ENCODE data around the gene EDIL3.

Gene EDIL3

DNA sequence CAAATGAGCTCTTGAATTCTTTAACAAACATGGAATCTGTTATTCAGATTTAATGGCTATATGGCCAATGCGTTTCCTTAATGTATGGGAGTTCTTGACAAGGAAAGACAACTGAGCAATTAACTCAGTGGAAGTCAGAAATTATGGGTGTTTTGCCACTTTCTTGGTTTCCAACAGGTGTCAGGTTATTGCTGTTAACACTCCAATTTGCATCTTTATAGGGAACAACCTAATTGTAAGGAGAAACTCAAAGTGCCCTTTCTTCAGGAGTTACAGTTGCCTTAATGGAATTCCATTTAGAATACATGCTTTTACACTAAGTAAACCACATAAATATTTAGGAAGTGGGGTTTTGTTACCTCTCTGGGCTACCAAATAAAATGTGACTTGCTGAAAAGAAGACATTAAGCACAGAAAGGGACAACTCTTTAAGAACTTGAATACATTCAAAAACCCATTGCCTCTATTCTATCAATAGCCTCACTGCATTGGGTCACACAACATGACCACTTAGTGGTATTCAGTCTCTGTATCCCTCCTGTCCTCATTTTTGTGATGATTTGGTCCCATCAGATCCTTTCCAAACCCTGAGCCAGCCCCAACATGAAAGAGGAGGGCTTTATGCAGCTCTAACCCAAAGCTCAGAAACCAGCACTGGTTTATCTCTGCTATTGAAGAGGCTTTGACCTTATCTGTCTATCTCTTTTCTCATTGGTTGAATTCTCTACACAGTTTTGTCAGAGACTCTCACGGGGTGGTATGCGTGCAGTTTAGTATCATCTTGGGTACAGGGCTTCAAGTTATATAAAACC, 118.7 kb downstream of the EDIL3 start:
- FAIRE-seq = no peak
- no peak for DNase-seq (ENCODE audit: insufficient read length, low spot score)

DNA sequence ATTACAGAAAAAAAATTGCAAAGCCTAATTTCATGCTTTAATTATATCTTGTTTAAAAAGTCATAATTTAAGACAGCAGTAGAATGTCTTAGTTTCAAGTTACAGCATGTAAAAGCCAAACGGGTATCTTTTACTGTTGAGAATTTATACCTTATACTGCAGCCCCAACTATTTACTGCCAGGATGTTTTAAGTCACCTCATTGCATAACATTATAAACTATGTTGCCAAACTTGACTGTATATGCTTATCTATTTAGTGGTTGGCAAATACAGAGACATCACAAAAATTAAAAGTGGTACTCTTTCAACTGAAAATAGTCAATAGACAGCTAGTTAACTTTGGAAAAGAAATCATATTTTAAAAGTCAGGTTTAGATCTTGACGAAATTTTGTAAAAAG, 119.5 kb downstream of the EDIL3 start:
- FAIRE-seq = no peak
- no peak for DNase-seq (ENCODE audit: insufficient read length, low spot score)

DNA sequence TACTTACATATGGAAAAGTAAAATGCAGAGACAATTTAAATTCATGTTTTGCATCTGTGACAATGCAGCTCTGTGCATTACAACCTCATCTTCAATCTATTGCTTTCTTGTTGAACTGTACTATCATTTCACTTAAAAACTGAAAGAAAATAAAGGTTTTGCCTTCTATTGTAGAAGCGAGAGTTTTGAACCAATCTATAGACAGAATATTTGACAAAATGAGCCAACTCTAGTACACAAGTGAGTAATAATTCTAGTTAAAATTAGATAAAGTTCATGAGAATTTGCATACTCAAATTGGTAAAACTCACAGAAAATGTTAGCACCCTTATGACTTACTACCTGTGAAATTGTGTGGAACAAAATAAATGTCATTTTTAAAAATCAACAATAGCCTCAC, 123.7 kb downstream of the EDIL3 start:
- FAIRE-seq (no peak), DNase-seq (ENCODE audit: insufficient read length, low spot score) (no peak)

DNA sequence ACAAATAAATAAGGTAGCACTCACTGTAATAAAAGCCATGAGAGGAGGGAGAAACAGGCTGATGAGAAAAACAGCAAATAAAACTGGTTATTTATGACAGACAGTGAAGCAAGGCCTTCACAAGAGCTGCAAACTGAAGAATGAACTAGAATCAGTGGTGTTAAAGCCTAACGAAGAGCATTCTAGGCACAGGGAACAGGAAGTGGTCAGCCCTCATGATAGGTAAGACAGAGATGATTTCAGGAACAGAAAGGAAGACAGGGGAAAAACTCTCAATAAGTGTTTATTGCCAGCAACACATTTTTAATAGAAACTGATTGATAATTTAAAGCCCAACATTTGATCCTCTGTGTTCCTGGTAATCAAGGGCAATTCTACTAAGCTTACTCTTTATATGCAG, 124.5 kb downstream of the EDIL3 start:
- FAIRE-seq (no peak), DNase-seq (ENCODE audit: insufficient read length, low spot score) (no peak)

DNA sequence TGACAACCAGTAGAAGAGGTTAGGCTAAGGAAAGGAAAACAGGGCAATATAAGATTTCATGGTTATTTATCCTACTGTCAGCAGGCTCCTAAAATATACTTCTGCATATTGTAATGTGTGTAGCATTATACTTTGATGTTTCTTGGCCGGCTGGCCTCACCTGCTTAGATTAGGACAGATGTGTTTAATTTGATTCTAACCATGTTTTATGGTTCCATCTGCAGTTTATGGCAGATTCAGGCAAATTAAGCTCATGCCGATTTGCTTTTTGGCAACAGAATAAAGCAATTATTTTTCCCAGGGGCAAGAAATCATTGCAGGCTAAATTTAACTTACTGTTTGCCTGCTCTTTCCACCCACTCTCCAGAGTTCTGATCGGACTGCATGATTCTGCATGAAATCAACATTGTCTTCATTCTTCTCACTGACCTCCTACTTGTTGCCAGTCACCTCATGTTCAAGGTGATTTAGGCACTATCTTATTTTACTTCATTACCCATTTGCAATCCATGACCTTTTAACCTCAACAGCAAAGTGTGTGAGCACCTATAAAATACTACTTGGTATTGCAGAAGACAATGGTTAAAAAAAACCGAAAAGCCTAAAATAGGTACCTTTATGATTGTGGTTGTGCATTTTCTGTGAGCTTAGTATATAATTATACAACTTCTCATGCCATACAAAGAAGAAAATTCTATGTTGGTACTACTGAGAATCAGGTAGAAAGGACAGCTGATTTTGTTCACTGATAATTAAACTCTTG, 125.2 kb downstream of the EDIL3 start:
- DNase-seq (ENCODE audit: insufficient read length, low spot score) = no peak
- no peak for FAIRE-seq

DNA sequence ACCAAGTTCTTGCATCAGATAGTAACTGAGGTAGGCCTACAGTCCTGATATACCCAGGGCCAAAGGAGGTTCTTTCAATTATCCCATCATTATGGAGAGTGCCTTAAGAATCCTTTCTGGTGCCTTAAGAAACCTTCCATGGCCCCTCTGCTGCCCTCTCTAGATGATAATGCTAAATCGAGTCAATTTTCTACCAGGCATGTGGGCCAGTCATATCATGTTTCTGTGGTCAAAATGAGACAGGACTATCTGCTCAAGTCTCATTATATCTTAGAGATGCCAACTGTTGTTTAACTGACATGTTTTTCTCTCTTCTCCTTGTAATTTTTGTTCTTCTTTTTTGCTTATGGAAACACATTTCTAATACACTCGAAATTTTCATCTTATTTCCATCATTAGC, 127.6 kb downstream of the EDIL3 start:
- no peak for FAIRE-seq
- DNase-seq (ENCODE audit: insufficient read length, low spot score) = no peak

DNA sequence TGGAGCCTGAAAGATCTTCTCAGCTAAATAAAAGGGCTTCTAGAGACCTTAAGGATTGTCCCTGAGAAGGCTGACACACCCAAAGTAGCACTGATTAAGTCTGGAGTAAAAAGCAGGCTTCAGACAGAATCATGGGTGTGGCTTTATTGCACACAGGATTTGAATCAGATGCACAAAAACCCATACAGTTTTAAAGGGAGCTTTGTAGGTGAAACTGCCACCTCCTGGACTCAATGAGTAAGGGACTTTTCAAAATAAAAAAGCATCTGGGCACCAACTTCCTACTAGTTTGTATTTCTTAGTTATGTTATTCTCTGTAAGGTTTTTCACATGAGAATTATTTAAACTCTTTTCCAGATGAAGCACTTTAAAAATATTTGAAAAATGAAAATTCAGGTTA, 129.4 kb downstream of the EDIL3 start:
- no peak for DNase-seq (ENCODE audit: insufficient read length, low spot score)
- no peak for FAIRE-seq

DNA sequence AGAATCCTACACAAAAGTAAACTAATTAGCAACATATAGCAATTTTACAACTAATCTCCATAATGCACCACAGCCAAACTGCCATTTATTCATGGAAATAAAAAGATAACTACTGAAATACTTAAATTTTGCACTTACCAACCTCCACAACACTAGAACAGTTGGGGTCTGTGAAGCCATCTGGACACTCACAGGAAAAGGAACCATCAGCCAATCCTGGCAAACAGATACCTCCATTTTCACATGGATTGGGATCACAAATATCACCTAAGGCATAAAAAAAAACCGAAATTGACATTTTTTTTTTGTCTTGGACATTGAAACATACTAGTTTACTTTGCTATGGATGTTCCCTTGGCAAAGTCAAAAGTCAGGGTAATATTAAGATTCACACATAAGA, 130.7 kb downstream of the EDIL3 start:
- FAIRE-seq (no peak), DNase-seq (ENCODE audit: insufficient read length, low spot score) (no peak)

DNA sequence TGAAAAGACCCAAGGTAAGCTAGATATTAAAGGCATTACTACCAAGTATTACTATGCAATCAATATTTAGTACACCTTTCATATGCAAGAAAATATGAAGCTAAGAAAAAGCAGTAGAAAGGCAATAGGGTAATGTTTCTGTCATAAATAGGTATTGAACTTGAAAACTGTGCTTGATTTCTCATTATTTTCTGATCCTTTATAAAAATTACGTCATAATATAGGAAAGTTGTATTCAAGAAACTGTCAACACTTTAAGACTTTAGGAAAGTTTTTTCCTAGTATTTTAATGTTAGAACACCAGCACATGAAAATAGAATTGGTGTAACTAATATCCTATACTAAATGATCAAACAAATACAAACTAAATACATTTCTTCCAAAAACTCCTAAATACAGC, 133.2 kb downstream of the EDIL3 start:
- DNase-seq (ENCODE audit: insufficient read length, low spot score) (no peak), FAIRE-seq (no peak)

DNA sequence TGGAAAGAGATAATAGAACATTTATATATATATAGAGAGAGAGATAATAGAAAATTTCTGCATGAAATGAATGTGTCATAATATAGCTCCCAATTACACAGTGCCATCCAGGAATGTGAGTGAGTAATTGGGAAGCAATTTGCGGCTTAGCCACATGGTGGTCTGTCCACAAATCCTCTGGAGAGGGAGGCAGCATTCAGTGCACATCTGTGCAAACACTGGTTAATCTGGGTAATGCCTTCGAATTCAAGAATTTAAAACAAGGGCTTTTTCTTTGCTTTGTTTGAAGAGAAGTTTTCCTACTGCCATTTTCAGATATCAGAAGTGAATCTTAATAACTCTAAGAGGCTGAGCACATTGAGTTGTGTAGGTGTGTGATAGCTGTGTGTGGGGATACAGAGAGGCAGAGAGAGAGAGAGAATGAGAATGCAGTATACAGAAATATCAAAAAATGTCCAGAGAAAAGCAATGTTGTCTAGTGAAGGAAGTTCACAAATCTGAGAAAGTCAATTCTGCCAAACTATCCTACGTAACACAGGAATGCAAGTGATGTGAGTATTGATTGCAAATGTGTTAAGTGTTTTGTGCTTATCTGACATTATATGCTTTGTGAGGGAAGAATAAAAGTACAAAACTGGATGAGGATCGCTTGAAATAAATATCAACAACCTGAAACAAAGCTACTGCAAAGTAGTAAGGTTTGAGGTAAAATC, 134.6 kb downstream of the EDIL3 start:
- DNase-seq (ENCODE audit: insufficient read length, low spot score) = peak; percentile 68
- FAIRE-seq = no peak

DNA sequence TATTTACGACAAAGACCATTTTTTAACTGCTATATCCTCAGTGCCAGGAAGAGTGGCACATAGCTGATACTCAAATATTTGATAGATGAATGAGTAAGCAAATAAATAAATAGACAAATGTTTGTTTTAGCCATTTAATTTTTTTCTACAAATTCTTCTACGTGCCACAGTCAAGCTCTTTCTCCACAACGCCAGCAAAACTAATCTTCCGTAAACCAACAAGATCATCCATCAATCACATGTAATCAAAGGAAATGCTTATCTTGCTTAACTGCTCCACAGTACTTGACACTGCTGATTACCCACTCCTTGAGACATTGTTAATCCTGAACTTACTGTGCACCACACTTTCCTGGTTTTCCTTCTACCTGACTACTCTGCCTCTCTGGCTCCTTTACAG, 136.7 kb downstream of the EDIL3 start:
- FAIRE-seq (no peak), DNase-seq (ENCODE audit: insufficient read length, low spot score) (no peak)

DNA sequence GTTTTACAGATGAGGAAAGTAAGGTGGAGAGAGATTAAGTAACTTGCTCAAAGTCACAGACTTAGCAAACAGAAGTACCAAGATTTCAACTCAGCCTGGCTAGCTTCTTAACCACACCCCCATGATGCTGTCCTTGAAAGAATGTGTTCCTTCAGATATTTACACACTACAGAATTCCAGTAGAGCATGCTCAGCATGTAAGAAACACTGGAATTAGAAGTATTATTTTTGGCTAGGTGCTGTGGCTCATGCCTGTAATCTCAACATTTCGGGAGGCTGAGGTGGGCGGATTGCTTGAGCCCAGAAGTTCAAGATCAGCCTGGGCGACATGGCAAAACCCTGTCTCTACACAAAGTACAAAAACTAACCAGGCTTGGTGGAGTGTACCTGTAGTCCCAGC, 142.4 kb downstream of the EDIL3 start:
- DNase-seq (ENCODE audit: insufficient read length, low spot score) = peak; percentile 21
- FAIRE-seq = no peak

DNA sequence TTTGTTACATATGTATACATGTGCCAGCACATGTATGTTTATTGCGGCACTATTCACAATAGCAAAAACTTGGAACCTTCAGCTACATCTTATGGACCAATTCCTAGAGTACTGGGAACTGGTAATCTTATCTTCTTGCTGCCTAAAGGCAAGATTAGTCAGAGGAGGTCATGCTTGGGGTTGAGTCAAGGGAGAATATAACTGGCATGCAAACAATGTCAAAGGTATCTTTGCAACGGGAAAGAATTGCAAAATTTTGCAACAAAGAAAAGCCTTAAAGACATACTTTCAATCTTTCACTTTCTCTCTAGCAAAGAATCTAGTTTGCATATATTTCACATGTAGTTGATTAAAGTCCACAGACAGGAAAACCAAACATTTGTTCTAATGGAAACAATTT, 145.2 kb downstream of the EDIL3 start:
- no peak for FAIRE-seq
- DNase-seq (ENCODE audit: insufficient read length, low spot score) = peak; percentile 40

DNA sequence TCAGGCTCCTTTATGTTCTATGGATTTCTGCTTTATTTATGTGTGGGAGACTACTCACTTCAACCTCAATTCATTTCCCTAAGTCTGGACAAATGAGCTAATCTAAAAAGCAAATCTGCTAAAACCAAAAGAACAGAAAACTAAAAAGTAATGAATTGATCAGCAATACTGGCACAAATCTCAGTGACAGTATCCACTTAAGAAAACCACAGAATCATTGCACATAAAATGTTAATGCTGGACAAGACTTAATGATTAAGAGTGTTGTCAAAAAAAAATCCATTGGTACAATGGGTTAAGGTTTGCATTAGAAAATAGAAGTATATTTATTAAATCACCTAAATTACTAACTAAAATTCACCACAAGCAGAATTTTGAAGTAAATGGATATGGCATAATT, 147.6 kb downstream of the EDIL3 start:
- DNase-seq (ENCODE audit: insufficient read length, low spot score) (no peak), FAIRE-seq (no peak)

DNA sequence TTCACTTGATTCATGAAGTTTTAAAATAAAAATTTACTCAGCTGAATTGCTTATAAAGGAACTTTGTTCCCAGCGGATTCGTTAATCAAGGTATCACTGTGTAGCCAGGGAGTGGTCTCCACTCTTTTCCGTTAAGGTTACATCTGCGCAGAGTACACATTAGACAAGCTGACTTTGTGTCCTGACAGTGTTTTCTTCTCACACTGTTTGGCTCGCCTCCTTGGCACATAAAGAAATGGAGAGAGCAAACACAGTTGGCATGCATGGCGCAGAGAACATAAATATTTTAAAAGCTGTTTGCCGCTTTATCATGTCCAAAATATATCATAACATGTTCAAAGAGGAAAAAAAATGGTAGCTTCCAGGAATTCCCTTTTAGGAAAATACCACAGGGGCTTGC, 153.2 kb downstream of the EDIL3 start:
- FAIRE-seq (no peak), DNase-seq (ENCODE audit: insufficient read length, low spot score) (no peak)

DNA sequence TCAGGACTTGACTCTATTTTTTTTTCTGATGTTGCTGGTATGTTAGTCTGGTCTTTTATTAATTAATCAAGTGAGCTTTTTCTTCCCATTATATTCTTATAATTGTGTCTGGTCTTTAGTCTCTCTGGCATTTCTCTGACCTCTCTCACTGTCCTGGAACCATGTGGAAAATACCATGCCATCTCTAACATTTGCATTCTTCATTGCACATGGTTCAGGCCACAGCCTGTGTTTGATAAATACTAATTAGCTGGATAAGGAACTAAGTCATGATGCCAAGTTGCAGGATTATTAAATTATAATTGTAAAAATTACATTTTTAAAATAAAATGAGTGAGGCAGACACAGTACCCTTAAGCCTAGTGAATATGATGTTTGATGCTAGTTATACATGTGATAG, 155.6 kb downstream of the EDIL3 start:
- FAIRE-seq (no peak), DNase-seq (ENCODE audit: insufficient read length, low spot score) (no peak)

DNA sequence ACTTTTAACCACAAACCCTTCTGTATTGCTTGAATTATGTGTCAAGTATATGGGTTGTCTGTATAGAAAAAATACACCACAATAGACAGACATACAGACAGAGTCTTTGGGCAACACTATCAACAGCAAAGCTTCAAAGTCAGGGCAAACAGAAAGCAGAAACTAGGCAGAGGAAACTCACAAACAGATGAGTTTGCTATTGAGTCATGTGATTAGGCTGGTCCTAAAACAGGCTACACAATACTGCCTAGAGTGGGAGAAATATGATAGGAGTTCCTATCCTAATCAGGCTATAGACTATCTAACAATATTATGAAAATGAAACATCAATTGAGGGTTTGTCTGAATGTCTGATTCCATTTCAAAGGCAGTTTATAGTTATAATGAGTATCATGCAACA, 156.4 kb downstream of the EDIL3 start:
- FAIRE-seq (no peak), DNase-seq (ENCODE audit: insufficient read length, low spot score) (no peak)

DNA sequence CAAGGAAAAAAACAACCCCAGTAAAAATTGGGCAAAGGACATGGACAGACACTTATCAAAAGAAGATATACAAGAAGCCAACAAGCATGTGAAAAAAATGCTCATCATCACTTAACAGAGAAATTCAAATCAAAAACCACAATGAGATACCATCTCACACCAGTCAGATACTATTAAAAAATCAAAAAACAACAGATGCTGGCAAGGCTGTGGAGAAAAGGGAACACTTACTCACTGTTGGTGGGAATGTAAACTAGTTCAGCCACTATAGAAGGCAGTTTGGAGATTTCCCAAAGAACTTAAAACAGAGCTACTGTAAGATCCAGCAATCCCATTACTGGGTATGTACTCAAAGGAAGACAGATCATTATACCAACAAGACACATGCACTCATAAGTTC, 157.4 kb downstream of the EDIL3 start:
- DNase-seq (ENCODE audit: insufficient read length, low spot score) = no peak
- FAIRE-seq = no peak

DNA sequence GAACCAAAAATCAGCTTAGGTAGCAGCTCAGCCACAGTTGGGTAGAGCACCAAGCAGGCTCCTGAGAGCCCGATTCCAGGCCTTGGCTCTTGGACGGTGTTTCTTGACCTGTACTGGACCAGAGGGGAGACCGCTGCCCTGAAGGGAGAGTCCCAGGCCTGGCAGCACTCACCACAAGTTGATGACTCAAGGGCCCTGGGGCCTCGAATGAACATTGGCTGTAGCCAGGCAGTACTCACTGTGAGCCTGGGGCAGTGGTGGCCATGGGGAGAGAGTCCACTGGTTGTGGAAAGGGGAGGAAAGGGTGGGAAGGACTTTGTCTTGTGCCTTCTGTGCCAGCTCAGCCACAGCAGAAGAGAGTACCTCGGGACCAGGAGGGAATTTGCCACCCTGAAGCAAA, 166.1 kb downstream of the EDIL3 start:
- no peak for FAIRE-seq
- no peak for DNase-seq (ENCODE audit: insufficient read length, low spot score)

DNA sequence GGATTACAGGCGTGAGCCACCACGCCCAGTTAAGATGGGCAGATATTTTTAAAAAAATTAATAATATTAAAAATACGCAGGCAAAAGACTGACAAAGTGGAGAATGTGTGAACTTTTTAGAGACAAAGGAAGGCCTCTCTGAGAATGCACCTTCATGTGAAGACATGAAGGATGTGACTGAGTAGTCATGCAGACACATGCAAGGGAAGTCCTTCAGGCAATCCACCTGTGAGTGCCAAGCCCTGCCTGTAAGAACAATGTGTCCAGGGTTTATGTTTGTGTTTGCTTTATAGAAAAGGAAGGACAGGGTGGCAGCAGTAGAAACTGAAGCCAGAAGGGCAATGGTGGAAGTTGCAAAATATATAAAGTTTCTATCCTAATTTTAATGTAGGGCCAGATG, 169.2 kb downstream of the EDIL3 start:
- DNase-seq (ENCODE audit: insufficient read length, low spot score) (no peak), FAIRE-seq (no peak)

DNA sequence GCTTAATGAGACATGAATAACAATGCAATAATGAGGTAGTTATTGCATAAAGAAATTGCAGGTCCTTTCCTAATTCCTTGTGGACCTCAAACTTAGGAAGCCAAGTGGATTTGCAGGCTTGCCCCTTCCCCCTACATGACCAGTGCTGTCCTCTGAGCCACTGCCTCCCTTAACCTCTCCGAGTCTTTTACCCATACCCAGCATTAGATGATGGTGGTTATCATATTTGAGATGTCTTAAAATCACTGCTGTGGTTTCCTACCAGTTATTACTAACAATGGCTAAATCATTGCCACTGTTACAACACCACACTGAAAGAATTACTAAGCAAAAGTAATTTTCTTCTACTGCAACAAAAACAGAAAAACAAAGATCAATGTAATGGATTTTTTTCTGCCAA, 170.8 kb downstream of the EDIL3 start:
- no peak for FAIRE-seq

DNA sequence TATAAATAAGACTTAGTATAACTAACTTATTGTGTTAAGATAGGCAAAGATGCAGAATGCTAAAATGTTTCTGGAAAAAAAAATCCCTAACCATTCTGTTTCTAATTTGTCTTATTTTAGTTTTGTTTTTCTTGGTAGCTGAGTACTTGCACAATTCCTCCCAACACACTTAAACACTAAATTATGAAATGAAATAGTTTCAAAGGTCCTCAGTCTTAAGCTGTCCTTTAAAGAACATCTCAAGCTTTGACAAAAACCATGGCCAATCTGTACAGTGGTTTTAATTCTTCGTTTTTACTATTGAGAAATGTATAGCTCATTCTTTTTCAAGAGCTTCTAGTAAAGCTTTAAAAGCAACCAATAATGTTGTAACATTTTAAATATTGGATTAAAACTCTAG, 171.5 kb downstream of the EDIL3 start:
- FAIRE-seq (no peak), DNase-seq (ENCODE audit: insufficient read length, low spot score) (no peak)

More for the DNA sequence above, 170.8 kb downstream of the EDIL3 start:
- no peak for DNase-seq (ENCODE audit: insufficient read length, low spot score)
